ENCODE results near the gene MSS51.

DNA sequence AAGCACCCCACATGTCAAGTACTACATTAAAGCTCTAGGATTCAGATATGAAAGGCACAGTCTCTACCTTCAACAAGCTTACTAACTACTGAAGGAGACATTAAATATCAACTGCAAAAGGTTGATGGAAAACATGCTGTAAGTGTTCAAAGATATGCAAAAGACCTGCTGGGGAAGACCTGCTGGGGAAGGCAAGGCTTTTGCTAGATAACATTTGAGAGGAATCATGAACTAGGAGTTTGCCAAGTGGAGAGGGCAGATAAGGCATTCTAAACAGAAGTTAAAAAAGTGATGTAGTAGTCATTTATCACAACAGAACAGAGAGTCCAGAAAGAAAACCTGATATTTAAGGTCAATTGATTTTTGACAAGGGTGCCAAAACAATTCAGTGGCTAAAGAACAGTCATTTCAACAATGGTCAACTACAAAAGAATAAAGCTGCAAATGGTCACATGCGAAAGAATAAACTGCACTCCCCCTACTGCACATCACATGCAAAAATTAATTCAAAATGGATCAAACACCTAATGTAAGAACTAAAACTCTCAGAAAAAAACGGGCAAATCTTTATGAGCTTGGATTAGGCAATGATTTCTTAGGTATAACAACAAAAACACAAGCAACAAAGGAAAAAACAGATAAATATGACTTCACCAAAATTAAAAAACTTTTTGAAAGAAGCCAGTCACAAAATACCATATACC lies 23.0 kb upstream of the MSS51 start:
- no peak for TF ChIP-seq POLR2A (IDR thresholded peaks at IDR 0.05)
- TF ChIP-seq, protein P1, sequence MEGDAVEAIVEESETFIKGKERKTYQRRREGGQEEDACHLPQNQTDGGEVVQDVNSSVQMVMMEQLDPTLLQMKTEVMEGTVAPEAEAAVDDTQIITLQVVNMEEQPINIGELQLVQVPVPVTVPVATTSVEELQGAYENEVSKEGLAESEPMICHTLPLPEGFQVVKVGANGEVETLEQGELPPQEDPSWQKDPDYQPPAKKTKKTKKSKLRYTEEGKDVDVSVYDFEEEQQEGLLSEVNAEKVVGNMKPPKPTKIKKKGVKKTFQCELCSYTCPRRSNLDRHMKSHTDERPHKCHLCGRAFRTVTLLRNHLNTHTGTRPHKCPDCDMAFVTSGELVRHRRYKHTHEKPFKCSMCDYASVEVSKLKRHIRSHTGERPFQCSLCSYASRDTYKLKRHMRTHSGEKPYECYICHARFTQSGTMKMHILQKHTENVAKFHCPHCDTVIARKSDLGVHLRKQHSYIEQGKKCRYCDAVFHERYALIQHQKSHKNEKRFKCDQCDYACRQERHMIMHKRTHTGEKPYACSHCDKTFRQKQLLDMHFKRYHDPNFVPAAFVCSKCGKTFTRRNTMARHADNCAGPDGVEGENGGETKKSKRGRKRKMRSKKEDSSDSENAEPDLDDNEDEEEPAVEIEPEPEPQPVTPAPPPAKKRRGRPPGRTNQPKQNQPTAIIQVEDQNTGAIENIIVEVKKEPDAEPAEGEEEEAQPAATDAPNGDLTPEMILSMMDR (IDR thresholded peaks at IDR 0.05): no peak

Measured in esophagus squamous epithelium (tissue), 4 donors.